GM18505 (cell line): Measurements from ENCODE around the gene CPNE4.
A peak's percentile ranks its signal among the peaks of the same experiment; 100 is the strongest.

Experiments
- ATAC-seq: cut with Tn5 transposase; IDR thresholded peaks from one replicate; pipeline ENCODE4 v1.9.1; 2021; ENCODE audit not compliant: unreplicated experiment
- POLR2A ChIP-seq: IDR thresholded peaks from 4 replicates; pipeline ENCODE4 v1.6.1; 2011; ENCODE audit warnings: borderline replicate concordance; ENCODE audit not compliant: insufficient read depth, insufficient read length; ENCODE audit errors: extremely low read depth

Gene CPNE4

DNA sequence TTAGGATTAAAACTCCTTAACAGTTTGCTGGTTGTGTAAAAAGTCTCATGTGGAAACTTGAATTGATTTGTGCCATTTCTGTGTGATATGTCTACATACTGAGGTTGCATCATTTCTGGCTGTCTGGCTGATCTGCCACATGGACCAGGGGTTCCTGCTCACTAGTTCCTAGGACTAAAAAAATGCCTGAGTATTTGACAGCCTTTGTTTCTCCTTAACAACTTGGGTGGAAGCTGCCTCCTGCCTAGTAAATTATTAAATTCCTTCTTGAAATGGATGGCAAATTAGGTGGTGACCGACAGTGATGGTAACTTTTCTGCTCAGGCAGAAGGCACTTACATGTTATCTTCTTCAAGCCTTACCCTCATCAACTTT is 305.2 kb downstream of the CPNE4 start:
- TF ChIP-seq POLR2A: no peak
- ATAC-seq: no peak

DNA sequence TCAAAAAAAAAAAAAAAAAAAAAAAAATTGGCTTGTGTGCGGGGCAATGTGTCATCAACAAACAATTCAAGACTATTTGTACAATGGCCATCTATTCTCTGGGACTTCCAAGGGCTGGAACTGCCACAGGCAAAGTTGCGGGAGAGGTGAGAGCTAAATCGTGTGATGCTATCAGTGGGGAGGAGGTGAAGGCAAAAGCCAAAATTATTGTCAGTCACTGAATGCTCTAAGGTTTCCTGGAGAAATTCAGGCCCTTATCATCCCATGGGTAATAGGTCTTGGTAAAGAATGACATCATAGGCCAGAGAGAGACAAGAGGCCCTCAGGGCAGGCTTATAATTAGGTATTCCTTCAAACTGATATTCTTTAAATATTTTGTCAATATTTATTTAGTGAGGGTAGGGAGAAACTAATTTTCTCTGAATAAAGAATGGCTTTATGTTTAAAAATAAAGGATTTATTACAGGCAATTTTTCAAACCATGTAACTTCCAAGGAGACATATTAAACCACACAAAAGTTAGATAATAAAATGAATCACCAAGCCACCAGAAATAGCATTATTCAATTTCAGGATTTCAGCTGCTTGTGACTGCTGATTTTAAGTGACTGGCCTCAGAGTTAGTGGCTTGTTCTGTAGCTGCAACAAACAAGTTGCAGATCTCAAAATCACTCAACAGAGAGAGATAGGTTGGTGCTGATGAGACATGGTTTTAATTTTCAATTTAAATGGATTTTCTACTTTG is 305.7 kb downstream of the CPNE4 start:
- ATAC-seq: no peak
- no peak for TF ChIP-seq POLR2A

DNA sequence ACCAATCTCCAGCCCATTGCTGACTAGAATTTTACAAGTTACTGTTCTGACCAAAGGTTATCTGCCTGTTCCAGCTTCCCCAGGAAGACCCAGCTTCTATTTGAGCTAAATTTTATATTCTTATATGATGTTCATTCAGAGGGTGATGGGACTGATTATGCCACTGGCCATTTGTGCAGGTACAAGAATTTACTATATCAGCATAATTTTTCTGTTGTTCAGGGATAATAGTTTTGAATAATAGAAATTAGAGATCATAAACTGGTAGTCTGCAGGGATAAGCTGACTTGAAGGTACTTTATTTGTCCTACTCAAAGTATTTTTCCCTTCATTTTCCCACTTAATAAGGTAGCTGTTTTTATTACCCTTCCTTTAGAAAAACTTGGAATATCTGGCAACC is 309.4 kb downstream of the CPNE4 start:
- no peak for ATAC-seq

DNA sequence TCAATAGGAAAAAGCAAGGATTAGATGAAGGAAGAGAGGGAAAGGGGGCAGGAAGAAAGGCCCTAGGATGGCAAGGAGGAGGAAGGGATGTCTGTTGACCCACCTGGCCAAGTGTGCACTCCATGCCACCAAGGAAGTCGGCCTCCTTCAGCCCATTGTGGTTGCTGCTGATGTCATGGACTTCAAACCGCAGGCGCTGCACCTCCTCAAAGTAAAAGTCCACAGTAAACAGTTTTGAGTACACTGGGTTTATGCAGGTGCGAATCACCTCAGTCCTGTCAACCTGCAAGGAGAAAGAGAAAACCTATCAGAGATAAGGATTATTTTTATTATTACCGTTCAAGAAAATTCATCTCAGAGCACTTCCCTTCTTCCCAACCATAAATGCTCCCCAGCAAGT is 311.5 kb downstream of the CPNE4 start:
- TF ChIP-seq POLR2A: no peak
- ATAC-seq: no peak

More for the DNA sequence above, 309.4 kb downstream of the CPNE4 start:
- no peak for TF ChIP-seq POLR2A

DNA sequence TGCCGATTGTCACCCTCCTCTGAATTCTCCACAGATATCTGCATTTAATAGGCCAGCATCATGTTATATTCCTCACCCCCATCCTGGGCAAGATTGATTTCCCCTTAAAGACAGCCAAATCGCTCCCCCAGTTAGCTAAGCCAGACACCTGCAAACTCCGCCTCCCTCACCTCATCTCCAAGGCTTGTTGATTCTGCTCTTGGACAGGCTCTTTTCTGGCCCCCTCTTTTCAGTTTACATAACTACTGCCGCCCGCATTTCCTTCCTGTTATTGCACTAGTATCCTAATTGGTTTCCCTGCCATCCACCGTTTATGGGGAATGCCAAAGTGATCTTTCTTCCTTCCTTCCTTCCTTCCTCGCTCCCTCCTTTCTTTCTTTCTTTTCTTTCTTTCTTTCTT is 317.3 kb downstream of the CPNE4 start:
- no peak for TF ChIP-seq POLR2A

DNA sequence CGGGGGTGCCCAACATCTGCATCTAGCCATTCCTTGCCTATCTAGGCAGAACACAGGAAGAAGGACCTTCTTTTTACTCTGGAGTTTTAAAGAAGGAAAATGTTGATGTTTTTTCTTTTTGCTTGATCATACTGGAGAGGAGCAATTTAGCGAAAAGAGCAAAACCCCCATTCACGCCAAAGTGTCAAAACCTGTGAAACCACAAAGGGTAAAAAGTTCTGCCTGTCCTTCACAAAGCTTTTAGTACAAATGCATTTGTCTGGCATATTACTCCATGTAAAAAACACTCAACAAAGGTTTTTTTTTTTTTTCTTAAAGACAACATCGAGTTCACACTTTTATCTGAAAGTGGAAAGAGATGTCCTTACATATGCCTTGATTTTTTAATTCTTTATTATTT is 317.9 kb downstream of the CPNE4 start:
- no peak for ATAC-seq

More for the DNA sequence above, 317.3 kb downstream of the CPNE4 start:
- no peak for ATAC-seq

DNA sequence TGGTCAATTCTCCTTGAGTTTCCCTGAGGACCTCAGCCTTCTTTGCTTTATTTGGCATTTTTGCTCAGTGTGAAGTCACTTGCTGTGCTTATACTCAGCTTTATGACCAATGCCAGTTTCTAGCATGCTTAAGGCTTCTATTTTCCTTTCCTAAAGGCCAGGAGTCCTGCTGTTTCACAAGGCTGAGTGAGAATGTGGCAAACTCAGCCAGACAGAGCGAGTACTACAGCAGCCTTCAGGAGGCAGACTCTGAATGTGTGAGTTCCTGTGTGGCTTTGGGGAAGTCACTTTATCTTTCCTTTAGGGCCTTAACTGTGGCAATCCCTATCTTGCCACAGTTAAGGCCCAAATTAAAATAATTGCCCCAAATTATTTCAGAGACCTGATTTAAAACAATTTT is 318.8 kb downstream of the CPNE4 start:
- no peak for TF ChIP-seq POLR2A
- ATAC-seq: peak; percentile 29

More for the DNA sequence above, 317.9 kb downstream of the CPNE4 start:
- TF ChIP-seq POLR2A: no peak

DNA sequence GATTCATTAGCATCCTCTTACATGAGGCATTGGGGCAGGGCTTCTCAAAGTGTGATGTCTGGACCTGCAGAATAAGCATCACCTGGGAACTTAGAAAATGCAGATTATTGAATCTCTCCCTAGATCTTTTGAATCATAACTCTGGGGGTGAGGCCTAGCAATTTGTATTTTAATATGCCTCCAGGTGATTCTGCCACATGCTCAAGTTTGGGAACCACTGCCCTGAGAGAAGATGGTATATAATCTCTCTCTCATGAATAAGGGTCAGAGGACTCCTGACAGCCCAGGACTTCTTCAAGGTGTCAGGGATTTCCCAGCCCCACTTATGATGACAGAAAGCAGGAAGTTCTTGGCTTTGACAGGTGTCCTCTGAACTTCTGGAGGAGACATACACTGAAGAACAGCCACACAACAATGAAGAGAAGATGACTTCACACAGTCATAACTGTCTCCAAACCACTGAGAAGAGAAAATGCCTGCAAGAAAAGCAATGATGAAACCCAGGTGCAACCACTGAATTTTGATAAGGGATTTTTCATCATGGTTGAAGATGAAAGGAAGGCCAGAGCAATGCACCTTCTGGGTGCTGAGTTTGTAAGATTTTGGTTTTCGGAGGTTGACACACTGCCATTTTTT is 320.1 kb downstream of the CPNE4 start:
- ATAC-seq: peak; percentile 79
- no peak for TF ChIP-seq POLR2A

DNA sequence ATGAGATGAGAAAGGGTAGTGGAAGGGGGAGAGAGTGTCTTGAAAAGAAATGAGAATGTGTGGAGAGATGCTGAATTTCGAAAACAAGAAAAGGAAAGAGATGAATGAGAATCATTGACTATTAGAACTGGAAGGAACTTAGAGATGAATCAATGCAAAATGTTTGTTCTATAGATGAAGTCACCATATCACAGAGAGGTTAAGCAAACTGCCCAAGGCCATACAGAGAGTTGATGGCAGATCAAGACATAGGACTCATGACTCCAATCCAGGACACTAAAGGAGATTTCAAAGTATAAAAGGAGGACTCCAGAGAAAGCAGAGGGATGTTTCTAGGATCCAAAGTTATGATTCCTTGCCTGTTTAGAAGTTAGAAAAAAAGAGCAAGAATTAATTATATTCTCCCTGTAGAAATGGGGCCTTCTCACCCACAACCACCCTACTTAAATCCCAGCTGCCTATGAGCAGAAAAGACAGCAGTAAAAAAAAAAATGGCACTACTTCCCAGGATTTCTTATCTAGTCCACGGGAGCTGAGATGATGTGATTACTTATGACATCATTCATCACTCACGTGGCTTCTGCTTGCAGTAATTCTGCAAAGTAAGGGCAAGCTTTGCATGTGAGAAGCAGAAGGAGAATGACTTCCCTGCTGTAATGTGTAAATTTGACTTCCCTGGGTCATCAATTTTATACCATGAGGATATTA is 321.2 kb downstream of the CPNE4 start:
- no peak for ATAC-seq
- TF ChIP-seq POLR2A: no peak

DNA sequence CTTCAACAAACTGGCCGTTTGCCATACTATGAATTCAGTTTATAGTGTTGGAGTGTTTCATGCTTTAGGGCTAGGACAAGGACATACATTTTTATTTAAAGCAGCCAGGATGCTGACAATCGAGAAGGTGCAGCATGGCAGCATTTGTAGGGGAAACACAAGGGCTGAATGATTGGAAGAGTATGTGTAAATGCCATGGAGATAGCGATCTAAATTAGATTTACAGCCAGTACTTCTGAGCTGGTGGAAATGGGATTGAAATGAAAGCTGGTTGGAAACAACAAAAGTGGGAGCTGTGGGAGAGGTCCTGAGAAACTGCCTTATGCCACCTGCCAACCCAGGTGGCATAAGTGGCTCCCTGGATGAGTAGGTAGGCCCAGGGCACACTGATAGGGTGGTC is 322.2 kb downstream of the CPNE4 start:
- no peak for TF ChIP-seq POLR2A
- no peak for ATAC-seq

DNA sequence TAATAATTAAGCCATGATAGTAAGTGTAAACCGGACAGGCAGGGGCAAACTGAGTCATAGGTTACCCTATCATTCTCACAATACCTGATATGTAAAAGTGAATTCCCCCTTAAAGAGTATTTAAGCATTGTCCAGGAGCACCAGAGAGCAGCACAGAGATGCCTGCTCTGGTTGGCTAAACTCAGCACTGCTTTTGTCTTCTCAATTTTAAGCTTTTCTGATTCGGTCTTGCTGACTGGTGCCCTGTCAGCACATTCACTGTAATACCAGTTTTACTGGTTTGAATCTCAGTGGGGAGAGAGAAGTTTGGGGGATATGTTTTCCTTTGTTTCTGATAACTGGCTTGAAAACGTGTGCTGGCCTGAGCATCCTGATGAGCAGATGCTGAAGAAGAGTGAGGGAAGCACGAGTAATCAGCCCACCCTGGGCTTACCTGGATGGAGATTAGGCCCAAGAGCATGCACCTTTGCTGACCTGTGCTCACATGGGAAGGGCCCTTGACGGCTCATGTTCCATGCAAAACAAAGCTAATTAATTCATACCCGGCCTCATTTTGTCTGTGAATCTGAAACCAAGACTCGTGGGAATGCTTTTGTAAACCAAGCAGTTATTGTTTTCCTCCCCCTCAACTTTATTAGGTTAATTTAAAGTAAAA is 323.6 kb downstream of the CPNE4 start:
- no peak for TF ChIP-seq POLR2A
- no peak for ATAC-seq

DNA sequence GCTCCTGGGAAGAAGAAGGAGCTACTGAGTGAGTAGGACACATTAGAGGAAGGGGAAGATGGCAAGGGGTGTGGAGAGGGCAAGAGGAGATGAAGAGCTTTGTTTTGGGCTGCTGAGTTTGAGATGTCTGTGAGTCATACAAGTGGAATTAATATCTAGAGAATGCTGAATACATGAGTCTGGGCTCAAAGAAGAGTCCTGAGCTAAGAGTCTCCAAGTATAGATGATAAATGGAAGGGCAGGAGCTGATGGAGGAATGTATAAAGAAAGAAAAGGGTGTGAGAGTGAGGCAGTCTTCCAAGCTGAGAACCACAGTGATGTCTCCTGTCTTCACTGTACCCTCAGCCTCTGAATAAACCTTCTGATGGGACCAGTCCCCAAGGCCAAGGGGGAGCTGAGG is 326.6 kb downstream of the CPNE4 start:
- no peak for ATAC-seq
- TF ChIP-seq POLR2A: no peak

DNA sequence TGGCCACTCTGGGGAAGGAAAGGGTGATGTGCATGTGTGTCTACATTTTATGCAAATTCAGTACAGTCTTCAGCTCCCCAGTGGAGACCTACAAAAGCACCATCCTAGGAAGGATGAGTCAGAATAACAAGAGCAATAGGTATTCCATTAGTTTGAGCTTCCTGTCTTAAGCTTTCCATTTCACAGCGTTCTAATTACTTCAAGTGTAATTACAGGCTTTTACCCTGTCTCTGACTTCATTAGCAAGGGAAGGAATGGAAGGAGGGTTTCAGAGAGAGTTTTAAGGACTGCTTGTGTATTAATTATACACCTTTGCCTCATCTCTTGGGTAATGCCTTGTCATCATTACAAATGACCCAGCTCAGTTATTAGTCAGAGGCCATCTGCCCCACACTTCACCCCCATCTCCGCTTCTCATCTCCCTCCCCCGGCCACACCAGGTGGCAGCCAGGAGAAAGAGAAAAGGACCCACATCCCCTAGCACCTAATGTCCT is 329.2 kb downstream of the CPNE4 start:
- ATAC-seq: peak; percentile 72
- TF ChIP-seq POLR2A: no peak
